ENCODE results near the gene ADGRG6. TPM values are rescaled to one million over a fixed set of nuclear protein-coding genes. Genes with fewer than 3 reads are reported as not detected.

The ADGRG6 gene
- total RNA-seq, 2 donors from 2014 or later: 0.74 to 1.5 TPM

GRCh38 chr6:142316791-142317368 lies 15.1 kb downstream of the ADGRG6 start:
- peak in 1 of 2 donors; percentile 50 for ATAC-seq (replicated peaks in 1 of 2)
- Mint-ChIP-seq H3K36me3 (ENCODE audit: insufficient read depth in 2 of 2) (no peaks in the 10 kb centered on the region), H3K27me3 (ENCODE audit: low read depth) (no peaks in the 10 kb centered on the region)

DNA sequence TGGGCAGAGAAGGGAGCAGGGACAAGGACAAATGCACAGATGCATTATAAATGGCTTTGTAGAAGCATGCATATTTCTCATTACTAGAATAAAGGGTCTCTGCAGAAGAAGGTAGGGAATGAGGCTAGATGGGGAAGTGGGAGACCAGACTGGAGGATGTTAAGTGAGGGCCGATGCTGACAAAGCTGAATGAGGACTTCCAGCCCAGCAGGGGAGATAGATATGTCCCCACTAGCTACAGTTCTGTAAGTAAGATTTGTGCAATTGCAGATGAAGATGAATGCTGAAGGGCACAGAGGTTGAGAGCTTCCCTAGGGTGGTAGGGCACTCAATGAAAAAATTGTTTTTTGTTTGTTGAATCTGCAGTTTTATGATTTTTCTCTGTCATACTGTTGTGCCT lies 16.9 kb downstream of the ADGRG6 start:
- ATAC-seq (replicated peaks in 1 of 2) (peak in 1 of 2 donors; percentile 74), DNase-seq (no peak)
- no peaks in the 10 kb centered on the region for H3K9me3 Mint-ChIP-seq
- no peaks in the 10 kb centered on the region for H3K36me3 Mint-ChIP-seq (ENCODE audit: insufficient read depth in 2 of 2)
- H3K4me3 Mint-ChIP-seq: no peak overlapping the region
- H3K27me3 Mint-ChIP-seq (ENCODE audit: low read depth): no peaks in the 10 kb centered on the region
- H3K4me1 Mint-ChIP-seq (ENCODE audit: low read depth): no peaks in the 10 kb centered on the region
- no peak overlapping the region for H3K27ac Mint-ChIP-seq

More at GRCh38 chr6:142316791-142317368, 15.1 kb downstream of the ADGRG6 start:
- H3K9me3 Mint-ChIP-seq: no peaks in the 10 kb centered on the region
- DNase-seq: no peak
- no peak overlapping the region for H3K27ac Mint-ChIP-seq
- H3K4me1 Mint-ChIP-seq (ENCODE audit: low read depth): no peaks in the 10 kb centered on the region
- no peak overlapping the region for H3K4me3 Mint-ChIP-seq

GRCh38 chr6:142320366-142320765 lies 18.6 kb downstream of the ADGRG6 start:
- no peak for DNase-seq
- no peaks in the 10 kb centered on the region for H3K9me3 Mint-ChIP-seq
- no peak for ATAC-seq (replicated peaks in 1 of 2)

GRCh38 chr6:142321451-142321850 lies 19.6 kb downstream of the ADGRG6 start:
- ATAC-seq (replicated peaks in 1 of 2) (no peak), DNase-seq (no peak)
- no peaks in the 10 kb centered on the region for H3K4me1 Mint-ChIP-seq (ENCODE audit: low read depth)
- no peaks in the 10 kb centered on the region for H3K9me3 Mint-ChIP-seq
- no peak overlapping the region for H3K27ac Mint-ChIP-seq
- no peaks in the 10 kb centered on the region for H3K27me3 Mint-ChIP-seq (ENCODE audit: low read depth)
- no peak overlapping the region for H3K4me3 Mint-ChIP-seq
- H3K36me3 Mint-ChIP-seq (ENCODE audit: insufficient read depth in 2 of 2): no peaks in the 10 kb centered on the region

More at GRCh38 chr6:142320366-142320765, 18.6 kb downstream of the ADGRG6 start:
- no peak overlapping the region for H3K27ac Mint-ChIP-seq
- H3K36me3 Mint-ChIP-seq (ENCODE audit: insufficient read depth in 2 of 2): no peaks in the 10 kb centered on the region
- H3K4me1 Mint-ChIP-seq (ENCODE audit: low read depth): no peaks in the 10 kb centered on the region
- no peak overlapping the region for H3K4me3 Mint-ChIP-seq
- H3K27me3 Mint-ChIP-seq (ENCODE audit: low read depth): no peaks in the 10 kb centered on the region

GRCh38 chr6:142322066-142322465 lies 20.3 kb downstream of the ADGRG6 start:
- DNase-seq (no peak), ATAC-seq (replicated peaks in 1 of 2) (no peak)
- Mint-ChIP-seq H3K36me3 (ENCODE audit: insufficient read depth in 2 of 2) (no peaks in the 10 kb centered on the region), H3K27ac (no peak overlapping the region), H3K4me3 (no peak overlapping the region), H3K4me1 (ENCODE audit: low read depth) (no peaks in the 10 kb centered on the region), H3K9me3 (no peaks in the 10 kb centered on the region), H3K27me3 (ENCODE audit: low read depth) (no peaks in the 10 kb centered on the region)

GRCh38 chr6:142322504-142323198 lies 20.8 kb downstream of the ADGRG6 start:
- Mint-ChIP-seq H3K4me3 (no peak overlapping the region), H3K27me3 (ENCODE audit: low read depth) (no peaks in the 10 kb centered on the region), H3K36me3 (ENCODE audit: insufficient read depth in 2 of 2) (no peaks in the 10 kb centered on the region), H3K9me3 (no peaks in the 10 kb centered on the region), H3K27ac (no peak overlapping the region), H3K4me1 (ENCODE audit: low read depth) (no peaks in the 10 kb centered on the region)
- no peak for ATAC-seq (replicated peaks in 1 of 2)
- no peak for DNase-seq

GRCh38 chr6:142323377-142323776 lies 21.6 kb downstream of the ADGRG6 start:
- Mint-ChIP-seq H3K4me1 (ENCODE audit: low read depth) (no peaks in the 10 kb centered on the region), H3K27me3 (ENCODE audit: low read depth) (no peaks in the 10 kb centered on the region), H3K36me3 (ENCODE audit: insufficient read depth in 2 of 2) (no peaks in the 10 kb centered on the region), H3K9me3 (no peaks in the 10 kb centered on the region), H3K4me3 (no peak overlapping the region), H3K27ac (no peak overlapping the region)
- no peak for ATAC-seq (replicated peaks in 1 of 2)
- DNase-seq: no peak

DNA sequence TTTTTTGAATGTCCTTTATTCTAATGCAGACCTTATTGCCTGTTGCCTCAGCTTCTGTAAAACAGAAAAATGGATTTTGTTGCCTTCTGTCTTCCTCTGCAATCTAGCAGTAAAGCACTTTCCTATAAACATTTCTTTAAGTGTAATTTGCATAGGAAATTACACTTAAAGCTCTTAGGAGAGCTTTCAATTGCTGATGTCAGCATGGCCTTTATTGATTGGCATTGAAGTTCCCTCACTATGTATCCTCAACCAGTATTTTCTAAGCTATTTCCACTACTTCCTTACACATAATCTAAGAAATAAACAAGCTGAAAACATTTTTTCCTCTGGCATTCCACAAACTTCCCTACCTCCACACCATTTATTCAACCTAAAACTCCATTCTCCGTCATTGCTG lies 22.3 kb downstream of the ADGRG6 start:
- DNase-seq: no peak
- ATAC-seq (replicated peaks in 1 of 2): no peak
- Mint-ChIP-seq H3K4me3 (no peak overlapping the region), H3K27me3 (ENCODE audit: low read depth) (no peaks in the 10 kb centered on the region), H3K9me3 (no peaks in the 10 kb centered on the region), H3K36me3 (ENCODE audit: insufficient read depth in 2 of 2) (no peaks in the 10 kb centered on the region), H3K27ac (no peak overlapping the region), H3K4me1 (ENCODE audit: low read depth) (no peaks in the 10 kb centered on the region)

- Mint-ChIP-seq H3K4me3 (no peak overlapping the region), H3K36me3 (ENCODE audit: insufficient read depth in 2 of 2) (no peaks in the 10 kb centered on the region), H3K27me3 (ENCODE audit: low read depth) (no peaks in the 10 kb centered on the region), H3K4me1 (ENCODE audit: low read depth) (no peaks in the 10 kb centered on the region), H3K9me3 (no peaks in the 10 kb centered on the region), H3K27ac (no peak overlapping the region)
- no peak for ATAC-seq (replicated peaks in 1 of 2)
- DNase-seq: no peak
Measured at GRCh38 chr6:142325111-142325510, 23.3 kb downstream of the ADGRG6 start.

DNA sequence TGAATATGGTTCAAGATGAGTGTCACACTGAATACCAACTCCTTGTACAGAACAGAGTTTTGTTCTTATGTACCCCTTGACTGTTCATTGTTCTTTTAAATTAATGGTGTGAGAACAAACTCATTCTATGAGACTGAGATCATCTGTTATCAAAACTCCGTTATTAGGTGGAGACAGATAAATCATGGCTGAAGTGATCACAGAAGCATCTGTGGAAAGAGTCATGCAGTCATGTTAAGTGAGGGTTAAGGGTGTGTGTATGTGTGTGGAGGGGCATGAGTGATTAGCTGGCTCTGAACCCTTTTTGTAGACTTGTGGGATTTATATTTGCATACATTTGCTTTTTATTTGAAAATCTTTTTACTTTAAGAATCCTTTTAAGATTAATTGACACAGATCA lies 24.7 kb downstream of the ADGRG6 start:
- ATAC-seq (replicated peaks in 1 of 2) (no peak), DNase-seq (no peak)
- Mint-ChIP-seq H3K27me3 (ENCODE audit: low read depth) (no peaks in the 10 kb centered on the region), H3K36me3 (ENCODE audit: insufficient read depth in 2 of 2) (no peaks in the 10 kb centered on the region), H3K4me3 (no peak overlapping the region), H3K4me1 (ENCODE audit: low read depth) (peaks cover 8% of the 10 kb centered on the region), H3K27ac (no peak overlapping the region), H3K9me3 (no peaks in the 10 kb centered on the region)

DNA sequence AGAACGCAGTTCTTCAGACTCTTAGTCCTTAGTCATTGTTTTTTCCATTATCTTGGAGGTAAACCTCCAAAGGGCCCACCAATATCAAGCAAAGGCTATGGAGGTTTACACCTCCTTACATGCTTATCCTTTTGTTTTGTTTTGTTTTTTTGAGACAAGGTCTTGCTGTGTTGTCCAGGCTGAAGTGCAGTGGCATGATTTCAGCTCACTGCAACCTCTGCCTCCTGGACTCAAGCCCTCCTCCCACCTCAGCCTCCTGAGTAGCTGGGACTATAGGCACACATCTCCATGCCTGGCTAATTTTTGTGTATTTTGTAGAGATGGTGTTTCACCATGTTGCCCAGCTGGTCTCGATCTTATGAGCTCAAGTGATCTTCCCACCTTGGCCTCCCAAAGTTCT lies 26.3 kb downstream of the ADGRG6 start:
- Mint-ChIP-seq H3K4me1 (ENCODE audit: low read depth) (peaks cover 12% of the 10 kb centered on the region), H3K9me3 (no peaks in the 10 kb centered on the region), H3K4me3 (no peak overlapping the region), H3K36me3 (ENCODE audit: insufficient read depth in 2 of 2) (no peaks in the 10 kb centered on the region), H3K27me3 (ENCODE audit: low read depth) (no peaks in the 10 kb centered on the region), H3K27ac (no peak overlapping the region)
- DNase-seq: no peak
- ATAC-seq (replicated peaks in 1 of 2): no peak

- Mint-ChIP-seq H3K36me3 (ENCODE audit: insufficient read depth in 2 of 2) (no peaks in the 10 kb centered on the region), H3K4me3 (no peak overlapping the region), H3K4me1 (ENCODE audit: low read depth) (peaks cover 12% of the 10 kb centered on the region), H3K27ac (no peak overlapping the region), H3K27me3 (ENCODE audit: low read depth) (no peaks in the 10 kb centered on the region), H3K9me3 (no peaks in the 10 kb centered on the region)
- DNase-seq (no peak), ATAC-seq (replicated peaks in 1 of 2) (no peak)
Measured at GRCh38 chr6:142329486-142330113, 27.8 kb downstream of the ADGRG6 start.

DNA sequence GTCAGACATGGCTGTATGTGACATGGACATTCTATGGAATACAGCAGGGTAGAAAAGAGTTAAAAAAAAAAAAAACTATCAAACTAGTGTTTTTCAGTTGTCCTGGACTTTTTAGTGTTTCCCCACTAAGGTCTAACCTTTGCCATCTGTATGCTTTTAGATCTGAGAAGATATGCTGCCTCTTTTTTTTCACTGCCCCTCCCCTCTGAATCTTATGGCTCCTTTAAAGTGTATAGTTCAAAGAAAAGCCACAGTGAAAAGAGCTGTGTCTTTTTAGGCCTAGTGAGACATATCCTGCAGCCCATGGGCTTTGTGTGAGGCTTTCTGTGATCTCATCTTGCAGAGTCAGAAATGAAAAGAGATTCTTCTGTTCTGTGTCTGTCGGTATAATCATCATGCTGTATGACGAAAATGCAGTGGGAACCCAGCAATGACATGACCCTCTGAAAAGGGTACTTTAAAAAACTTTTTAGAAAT lies 29.3 kb downstream of the ADGRG6 start:
- Mint-ChIP-seq H3K4me1 (ENCODE audit: low read depth) (peaks cover 12% of the 10 kb centered on the region), H3K27ac (no peak overlapping the region), H3K4me3 (no peak overlapping the region), H3K9me3 (no peaks in the 10 kb centered on the region), H3K27me3 (ENCODE audit: low read depth) (no peaks in the 10 kb centered on the region), H3K36me3 (ENCODE audit: insufficient read depth in 2 of 2) (no peaks in the 10 kb centered on the region)
- DNase-seq (peak; percentile 11 to 37), ATAC-seq (replicated peaks in 1 of 2) (peak; percentile 98 to 99)

Data from activated T-cell treated with anti-CD3 and anti-CD28 coated beads, Interleukin-2, amount 50 U/mL, for 72 hours (primary cell).